Hematopoietic multipotent progenitor cell treated with erythropoietin and hydrocortisone succinate and interleukin-3 and kit ligand, for 15 days (in vitro differentiated cells): ENCODE measurements around the gene ARHGEF7.

Experiments
- DNase-seq: peaks from one replicate; pipeline ENCODE4 v3.0.0-alpha.2; 2015; ENCODE audit warnings: low spot score

The ARHGEF7 gene

GRCh38 chr13:111325941-111326620 lies 211.0 kb downstream of the ARHGEF7 start:
- no peak for DNase-seq

- no peak for DNase-seq
Observed at GRCh38 chr13:111326621-111326965, 211.5 kb downstream of the ARHGEF7 start.

GRCh38 chr13:111326981-111327642 lies 212.0 kb downstream of the ARHGEF7 start:
- no peak for DNase-seq

- DNase-seq: no peak
Observed at GRCh38 chr13:111327730-111328573, 212.8 kb downstream of the ARHGEF7 start.

- DNase-seq: no peak
Observed at GRCh38 chr13:111328574-111329410, 213.7 kb downstream of the ARHGEF7 start.

GRCh38 chr13:111329641-111330040 lies 214.5 kb downstream of the ARHGEF7 start:
- no peak for DNase-seq

GRCh38 chr13:111330066-111330610 lies 215.0 kb downstream of the ARHGEF7 start:
- DNase-seq: no peak

- DNase-seq: no peak
Observed at GRCh38 chr13:111335298-111335697, 220.2 kb downstream of the ARHGEF7 start.

- DNase-seq: no peak
Observed at GRCh38 chr13:111336666-111337065, 221.6 kb downstream of the ARHGEF7 start.

- no peak for DNase-seq
Observed at GRCh38 chr13:111337206-111337605, 222.1 kb downstream of the ARHGEF7 start.

GRCh38 chr13:111337741-111338140 lies 222.6 kb downstream of the ARHGEF7 start:
- DNase-seq: no peak

- no peak for DNase-seq
Observed at GRCh38 chr13:111338841-111339240, 223.7 kb downstream of the ARHGEF7 start.

GRCh38 chr13:111339366-111340143 lies 224.4 kb downstream of the ARHGEF7 start:
- no peak for DNase-seq

GRCh38 chr13:111341886-111342285 lies 226.8 kb downstream of the ARHGEF7 start:
- no peak for DNase-seq

- DNase-seq: no peak
Observed at GRCh38 chr13:111342721-111343120, 227.6 kb downstream of the ARHGEF7 start.

GRCh38 chr13:111343186-111343805 lies 228.2 kb downstream of the ARHGEF7 start:
- DNase-seq: no peak

GRCh38 chr13:111344471-111345191 lies 229.5 kb downstream of the ARHGEF7 start:
- no peak for DNase-seq

- no peak for DNase-seq
Observed at GRCh38 chr13:111345682-111346081, 230.6 kb downstream of the ARHGEF7 start.

GRCh38 chr13:111346101-111346680 lies 231.1 kb downstream of the ARHGEF7 start:
- DNase-seq: no peak
